Stomach (tissue), 9 donors: ENCODE measurements around the gene NEDD1. TPM values are rescaled to one million over a fixed set of nuclear protein-coding genes. Genes with fewer than 3 reads are reported as not detected.

Source experiments
- DNase-seq, 2 donors: peaks; one replicate each; pipeline versions ENCODE4 v3.0.0 to v3.0.0-alpha.2; 2013 to 2019
- H3K27ac ChIP-seq, 5 donors: fragments of 200-600 bp in 4 of 5; sonication (generic) in 4 of 5; one replicate each; pipeline ENCODE4 v1.5.1; 2013 to 2019; ENCODE audit warnings: mild to moderate bottlenecking in 1 of 5, moderate library complexity in 1 of 5
- H3K27me3 ChIP-seq, 3 donors: fragments of 200-600 bp; sonication (generic); one replicate each; pipeline ENCODE4 v1.5.1; 2017 to 2019; ENCODE audit warnings: mixed run types in 1 of 3
- H3K36me3 ChIP-seq, 4 donors: fragments of 200-600 bp; sonication (generic); 1 replicate in 3 of 4; 2 replicates in 1 of 4; pipeline ENCODE4 v1.5.1; 2016 to 2019
- H3K4me1 ChIP-seq, 4 donors: fragments of 200-600 bp; sonication (generic); one replicate each; pipeline ENCODE4 v1.5.1; 2016 to 2019
- H3K4me3 ChIP-seq, 4 donors: fragments of 200-600 bp; sonication (generic) in 3 of 4; one replicate each; pipeline ENCODE4 v1.5.1; 2016 to 2019; ENCODE audit warnings: mild to moderate bottlenecking in 1 of 4
- H3K9me3 ChIP-seq, 4 donors: fragments of 200-600 bp; sonication (generic); one replicate each; pipeline ENCODE4 v1.5.1; 2016 to 2019
- CTCF ChIP-seq, 7 experiments: fragments of 450-650 bp in 4 of 7; fragments of 200-600 bp in 3 of 7; sonication (generic) in 3 of 7; IDR thresholded peaks; one replicate each; pipeline ENCODE4 v1.5.1; 2016 to 2019; ENCODE audit warnings: antibody characterized with exemption in 7 of 7, control low read depth in 2 of 7, mild to moderate bottlenecking in 1 of 7
- EP300 ChIP-seq: sonication (generic); formaldehyde crosslinking; IDR thresholded peaks from one replicate; pipeline ENCODE4 v1.6.1; 2017; ENCODE audit warnings: antibody characterized with exemption
- POLR2A ChIP-seq, 4 donors: fragments of 450-650 bp; IDR thresholded peaks; one replicate each; pipeline ENCODE4 v1.6.1; 2016; ENCODE audit warnings: antibody characterized with exemption in 4 of 4, control low read depth in 2 of 4, mild to moderate bottlenecking in 1 of 4, moderate library complexity in 1 of 4
- POLR2AphosphoS5 ChIP-seq, 3 donors: sonication (generic); formaldehyde crosslinking; IDR thresholded peaks; one replicate each; pipeline ENCODE4 v1.6.1; 2016; ENCODE audit warnings: antibody characterized with exemption in 3 of 3
- WGBS, 5 donors: extraction: QIAGEN DNeasy Blood & Tissue Kit in 3 of 5; methylation state at CpG; one replicate each; pipeline versions ENCODE4 v1.1.5 to v1.1.7; 2013 to 2018; 5-methylcytosine and 5-hydroxymethylcytosine counted together
- intact Hi-C: fragments of 100-400 bp; cut with DNase I; formaldehyde crosslinking; loops from one replicate; pipeline ENCODE4 v1.15.1; 2023; ENCODE audit warnings: low total_unique reads
- polyA plus RNA-seq, 3 donors: library from polyadenylated mRNA; stranded (reverse); fragments of 200-250 nt; gene quantifications; one replicate each; pipeline ENCODE4 v1.2.3, GENCODE V29; 2013
- total RNA-seq, 5 donors: library from RNA; depleted of rRNA; stranded (reverse); fragments of >200 nt; gene quantifications; one replicate each; pipeline versions ENCODE4 v1.1.0 to v1.2.3, GENCODE V29; 2014 to 2016
- donor health status: healthy with polysubstance abuse.
- donor health status: Bipolar disorder and iron deficiency.
- donor health status: healthy.

The NEDD1 gene
- total and polyA plus RNA-seq, 8 donors: 2.9 to 81.7 (median 7.8) TPM

- no peak for DNase-seq
- H3K4me1 ChIP-seq: peaks cover 6 to 14% (median 11%) of the 10 kb centered on the region in 4 donors
- intact Hi-C loops: loop anchor here (10.0 kb wide), 1 partner anchor 414 kb away; no protein-coding TSS in a partner anchor
- peaks cover 0 to 33% (median 9%) of the 10 kb centered on the region in 3 donors for H3K27me3 ChIP-seq
- WGBS, 5 donors: 60 to 69% (median 63%) methylated on average over 3 of the region's 3 CpGs
- TF ChIP-seq POLR2A (IDR thresholded peaks at IDR 0.05) (no peak), CTCF (IDR thresholded peaks at IDR 0.05) (no peak), EP300 (no peak), POLR2AphosphoS5 (IDR thresholded peaks at IDR 0.05) (no peak)
- H3K9me3 ChIP-seq: no peaks in the 10 kb centered on the region
- no peaks in the 10 kb centered on the region for H3K36me3 ChIP-seq
- H3K27ac ChIP-seq: no peak overlapping the region
- no peak overlapping the region for H3K4me3 ChIP-seq
Measured at GRCh38 chr12:96988919-96989318, 81.9 kb downstream of the NEDD1 start.

GRCh38 chr12:96989916-96990315, 82.9 kb downstream of the NEDD1 start:
- TF ChIP-seq CTCF (IDR thresholded peaks at IDR 0.05): peak in 2 of 7 experiments; percentile 14 to 18
- TF ChIP-seq EP300: no peak
- intact Hi-C loops: loop anchor here (10.0 kb wide), 1 partner anchor 415 kb away; no protein-coding TSS in a partner anchor
- no peak overlapping the region for H3K27ac ChIP-seq
- no peak overlapping the region for H3K4me3 ChIP-seq
- peaks cover 0 to 29% (median 9%) of the 10 kb centered on the region in 3 donors for H3K27me3 ChIP-seq
- peaks cover 6 to 14% (median 11%) of the 10 kb centered on the region in 4 donors for H3K4me1 ChIP-seq
- H3K36me3 ChIP-seq: no peaks in the 10 kb centered on the region
- 44 to 58% (median 53%) methylated on average over 5 of the region's 5 CpGs for WGBS, 5 donors
- no peaks in the 10 kb centered on the region for H3K9me3 ChIP-seq
- DNase-seq: peak in 1 of 2 donors; percentile 48

GRCh38 chr12:96994900-96995299, 87.8 kb downstream of the NEDD1 start:
- no peak for DNase-seq
- 59 to 78% (median 68%) methylated on average over 5 of the region's 5 CpGs for WGBS, 5 donors
- H3K27ac ChIP-seq: no peak overlapping the region
- no peaks in the 10 kb centered on the region for H3K36me3 ChIP-seq
- H3K27me3 ChIP-seq: peaks cover 0 to 24% (median 0%) of the 10 kb centered on the region in 3 donors
- intact Hi-C loops: no loop called here
- no peaks in the 10 kb centered on the region for H3K9me3 ChIP-seq
- H3K4me3 ChIP-seq: no peak overlapping the region
- no peaks in the 10 kb centered on the region for H3K4me1 ChIP-seq
- no peak for TF ChIP-seq CTCF (IDR thresholded peaks at IDR 0.05)
- no peak for TF ChIP-seq POLR2AphosphoS5 (IDR thresholded peaks at IDR 0.05)
- no peak for TF ChIP-seq EP300
- TF ChIP-seq POLR2A (IDR thresholded peaks at IDR 0.05): no peak

GRCh38 chr12:96995861-96996260, 88.8 kb downstream of the NEDD1 start:
- Histone ChIP-seq H3K4me3 (no peak overlapping the region), H3K36me3 (no peaks in the 10 kb centered on the region), H3K27ac (no peak overlapping the region), H3K4me1 (no peaks in the 10 kb centered on the region), H3K9me3 (no peaks in the 10 kb centered on the region), H3K27me3 (peaks cover 0 to 24% (median 0%) of the 10 kb centered on the region in 3 donors)
- no peak for TF ChIP-seq POLR2A (IDR thresholded peaks at IDR 0.05)
- TF ChIP-seq EP300: no peak
- no peak for TF ChIP-seq CTCF (IDR thresholded peaks at IDR 0.05)
- no peak for TF ChIP-seq POLR2AphosphoS5 (IDR thresholded peaks at IDR 0.05)
- WGBS, 5 donors: 83 to 94% (median 88%) methylated on average over 6 of the region's 6 CpGs
- intact Hi-C loops: no loop called here
- no peak for DNase-seq
